IMR-90 (cell line): ENCODE data around the gene TAS1R1. TPM values are rescaled to one million over a fixed set of nuclear protein-coding genes. Genes with fewer than 3 reads are reported as not detected.

Source experiments
- ATAC-seq: fragments of 200-7000 bp; cut with Tn5 transposase; 2 replicates; pipeline ENCODE4 v1.9.1; 2020; ENCODE audit warnings: low read depth, mild to moderate bottlenecking, moderate library complexity
- BruUV-seq: library from RNA; stranded (reverse); fragments of 400-500 nt; replicated peaks from 2 replicates; lab custom pipeline; 2021; lab: Mats Ljungman, UMichigan
- CTCF ChIA-PET: fragments of 300-600 bp; formaldehyde crosslinking; extraction: SDS; loops from one replicate; lab custom pipeline; 2021; ENCODE audit warnings: antibody characterized with exemption; lab: Yijun Ruan, JAX
- POLR2A ChIA-PET: fragments of 300-600 bp; sonication (Branson Sonifier 250); formaldehyde crosslinking; loops from one replicate; lab custom pipeline; 2022; ENCODE audit warnings: antibody characterized with exemption; ENCODE audit not compliant: unreplicated experiment; lab: Charles Lee
- DNase-seq: peaks from one replicate; pipeline ENCODE4 v3.0.0; 2013
- H2AFZ ChIP-seq: replicated peaks from 2 replicates; pipeline ENCODE3; 2013; ENCODE audit warnings: low read length, mild to moderate bottlenecking; ENCODE audit not compliant: poor library complexity
- H2AK5ac ChIP-seq: 2 replicates; pipeline ENCODE4 v1.6.1; 2013; ENCODE audit warnings: low read depth, low read length, inconsistent platforms
- H2AK9ac ChIP-seq: replicated peaks from 2 replicates; pipeline ENCODE3; 2013; ENCODE audit warnings: mild to moderate bottlenecking, low read depth, low read length, moderate library complexity; ENCODE audit not compliant: poor library complexity
- H2BK120ac ChIP-seq: 2 replicates; pipeline ENCODE4 v1.6.1; 2013; ENCODE audit warnings: low read depth, low read length, inconsistent platforms
- H2BK15ac ChIP-seq: 3 replicates; pipeline ENCODE4 v1.6.1; 2013; ENCODE audit warnings: low read depth, low read length, inconsistent platforms
- H2BK20ac ChIP-seq: 2 replicates; pipeline ENCODE4 v1.6.1; 2013; ENCODE audit warnings: low read depth, mild to moderate bottlenecking, inconsistent platforms, low read length, moderate library complexity
- H2BK5ac ChIP-seq: 2 replicates; pipeline ENCODE4 v1.6.1; 2013; ENCODE audit warnings: mild to moderate bottlenecking, low read depth, low read length, inconsistent platforms; ENCODE audit not compliant: poor library complexity, severe bottlenecking
- H3K14ac ChIP-seq: replicated peaks from 2 replicates; pipeline ENCODE4 v1.6.1; 2013; ENCODE audit warnings: low read depth, low read length, inconsistent platforms
- H3K18ac ChIP-seq: 2 replicates; pipeline ENCODE4 v1.6.1; 2013; ENCODE audit warnings: low read depth, low read length, control low read depth
- H3K23ac ChIP-seq: 2 replicates; pipeline ENCODE4 v1.6.1; 2013; ENCODE audit warnings: low read depth, low read length, inconsistent platforms
- H3K27ac ChIP-seq: 2 replicates; pipeline ENCODE4 v1.5.1; 2013; ENCODE audit warnings: mild to moderate bottlenecking, control low read depth, low read length; ENCODE audit not compliant: insufficient read depth
- H3K27me3 ChIP-seq: 2 replicates; pipeline ENCODE4 v1.6.1; 2013; ENCODE audit warnings: low read length; ENCODE audit not compliant: control insufficient read depth, insufficient read depth
- H3K36me3 ChIP-seq: 2 replicates; pipeline ENCODE4 v1.6.1; 2013; ENCODE audit warnings: low read length, mixed read lengths; ENCODE audit not compliant: control insufficient read depth, insufficient read depth
- H3K4ac ChIP-seq: 2 replicates; pipeline ENCODE4 v1.6.1; 2013; ENCODE audit warnings: low read depth, low read length, inconsistent platforms
- H3K4me1 ChIP-seq: 2 replicates; pipeline ENCODE4 v1.6.1; 2013; ENCODE audit warnings: low read length, mixed read lengths; ENCODE audit not compliant: control insufficient read depth, insufficient read depth
- H3K4me2 ChIP-seq: 2 replicates; pipeline ENCODE4 v1.6.1; 2013; ENCODE audit warnings: low read depth, mild to moderate bottlenecking, control low read depth, low read length, moderate library complexity
- H3K4me3 ChIP-seq: 2 replicates; pipeline ENCODE4 v1.5.1; 2013; ENCODE audit warnings: low read depth, mild to moderate bottlenecking, control low read depth, low read length, moderate library complexity; ENCODE audit not compliant: insufficient read depth
- H3K56ac ChIP-seq: 2 replicates; pipeline ENCODE4 v1.6.1; 2013; ENCODE audit warnings: low read length, inconsistent platforms; ENCODE audit not compliant: insufficient read depth; ENCODE audit errors: extremely low read depth
- H3K79me1 ChIP-seq, 2 experiments: 2 replicates each; pipeline ENCODE4 v1.6.1; 2013; ENCODE audit warnings: low read length in 2 of 2, inconsistent platforms in 1 of 2, low read depth in 1 of 2
- H3K9ac ChIP-seq: 2 replicates; pipeline ENCODE4 v1.6.1; 2013; ENCODE audit warnings: low read depth, low read length, control low read depth
- H3K9me1 ChIP-seq: 2 replicates; pipeline ENCODE4 v1.6.1; 2013; ENCODE audit warnings: low read length, inconsistent platforms; ENCODE audit not compliant: insufficient read depth
- H3K9me3 ChIP-seq: 2 replicates; pipeline ENCODE4 v1.6.1; 2013; ENCODE audit warnings: low read length; ENCODE audit not compliant: control insufficient read depth, insufficient read depth
- H4K20me1 ChIP-seq: 2 replicates; pipeline ENCODE4 v1.6.1; 2013; ENCODE audit warnings: low read length, inconsistent platforms; ENCODE audit not compliant: insufficient read depth
- H4K5ac ChIP-seq: 2 replicates; pipeline ENCODE4 v1.6.1; 2013; ENCODE audit warnings: mild to moderate bottlenecking, low read depth, low read length, control low read depth
- H4K8ac ChIP-seq, 2 experiments: 2 replicates each; pipeline ENCODE4 v1.6.1; 2013; ENCODE audit warnings: low read depth in 2 of 2, low read length in 2 of 2, control low read depth in 1 of 2, inconsistent platforms in 1 of 2
- H4K91ac ChIP-seq: 2 replicates; pipeline ENCODE4 v1.6.1; 2013; ENCODE audit warnings: low read depth, low read length, inconsistent platforms; ENCODE audit not compliant: insufficient read depth
- BHLHE40 ChIP-seq: fragments of 150-350 bp; IDR thresholded peaks from 2 replicates; pipeline ENCODE4 v1.6.1; 2016; ENCODE audit warnings: mild to moderate bottlenecking, low read depth, low read length
- CEBPB ChIP-seq: IDR thresholded peaks from 2 replicates; pipeline ENCODE4 v1.6.1; 2012; ENCODE audit warnings: low read depth, low read length, improper control_type of control experiment
- CHD1 ChIP-seq: IDR thresholded peaks from 2 replicates; pipeline ENCODE4 v1.6.1; 2012; ENCODE audit warnings: low read depth, low read length, improper control_type of control experiment
- CTCF ChIP-seq: conservative IDR thresholded peaks from 2 replicates; pipeline ENCODE4 v1.5.1; 2012; ENCODE audit warnings: mild to moderate bottlenecking, low read depth, low read length, improper control_type of control experiment
- ELK1 ChIP-seq: fragments of 150-350 bp; IDR thresholded peaks from 2 replicates; pipeline ENCODE4 v1.6.1; 2016; ENCODE audit warnings: low read depth, mild to moderate bottlenecking, low read length, moderate library complexity, borderline replicate concordance
- FOS ChIP-seq: fragments of 150-350 bp; IDR thresholded peaks from 2 replicates; pipeline ENCODE4 v1.6.1; 2016; ENCODE audit warnings: low read depth, low read length
- MAFK ChIP-seq: IDR thresholded peaks from 2 replicates; pipeline ENCODE4 v1.6.1; 2012; ENCODE audit warnings: low read depth, low read length, improper control_type of control experiment
- MAZ ChIP-seq: IDR thresholded peaks from 2 replicates; pipeline ENCODE4 v1.6.1; 2012; ENCODE audit warnings: low read depth, mild to moderate bottlenecking, low read length, improper control_type of control experiment, moderate library complexity, borderline replicate concordance
- MXI1 ChIP-seq: IDR thresholded peaks from 2 replicates; pipeline ENCODE4 v1.6.1; 2012; ENCODE audit warnings: low read depth, mild to moderate bottlenecking, low read length, moderate library complexity, borderline replicate concordance
- NFE2L2 ChIP-seq: fragments of 150-350 bp; IDR thresholded peaks from 2 replicates; pipeline ENCODE4 v1.6.1; 2016; ENCODE audit warnings: low read depth, mild to moderate bottlenecking, low read length
- POLR2A ChIP-seq: IDR thresholded peaks from 2 replicates; pipeline ENCODE4 v1.6.1; 2012; ENCODE audit warnings: mild to moderate bottlenecking, low read depth, low read length
- RAD21 ChIP-seq: IDR thresholded peaks from 2 replicates; pipeline ENCODE4 v1.6.1; 2012; ENCODE audit warnings: low read length, improper control_type of control experiment
- RCOR1 ChIP-seq: IDR thresholded peaks from 2 replicates; pipeline ENCODE4 v1.6.1; 2012; ENCODE audit warnings: mild to moderate bottlenecking, low read length, improper control_type of control experiment; ENCODE audit not compliant: insufficient replicate concordance
- RFX5 ChIP-seq: IDR thresholded peaks from 2 replicates; pipeline ENCODE4 v1.8.0; 2012; ENCODE audit warnings: low read depth, mild to moderate bottlenecking, low read length, moderate library complexity
- SMC3 ChIP-seq: fragments of 150-350 bp; IDR thresholded peaks from 2 replicates; pipeline ENCODE4 v1.6.1; 2016; ENCODE audit warnings: low read depth, mild to moderate bottlenecking, antibody characterized with exemption, low read length, moderate library complexity
- WGBS, 2 experiments: methylation state at CpG; one replicate each; pipeline versions ENCODE4 v1.1.5 to v1.1.7; 2013; ENCODE audit warnings: missing lambda C conversion rate in 2 of 2; ENCODE audit not compliant: insufficient read length in 1 of 2; ENCODE audit errors: extremely low coverage in 2 of 2; 5-methylcytosine and 5-hydroxymethylcytosine counted together
- dilution Hi-C: fragments of 300-500 bp; cut with HindIII; formaldehyde crosslinking; loops from one replicate; pipeline ENCODE4 v1.14.3; 2018; ENCODE audit warnings: low sequenced_read_pairs; ENCODE audit not compliant: unreplicated experiment
- in situ Hi-C: fragments of 300-500 bp; cut with MboI; formaldehyde crosslinking; loops from 3 replicates; pipeline ENCODE4 v1.14.3; 2019; ENCODE audit warnings: low sequenced_read_pairs, inconsistent platforms, mixed read lengths
- intact Hi-C: fragments of 100-400 bp; cut with micrococcal nuclease; formaldehyde crosslinking; loops from 2 replicates; pipeline ENCODE4 v1.10.0; 2022
- polyA plus RNA-seq, 3 experiments: library from polyadenylated mRNA; depleted of rRNA; stranded (reverse); fragments of >200 nt; gene quantifications; 2 replicates each; pipeline ENCODE4 v1.2.3, GENCODE V29; 2012; ENCODE audit warnings: low replicate concordance in 1 of 3
- total RNA-seq: library from RNA; depleted of rRNA; stranded (reverse); fragments of >200 nt; gene quantifications from 2 replicates; pipeline ENCODE4 v1.2.3, GENCODE V29; 2012
- TF ChIP-seq, protein P1 (sequence below): fragments of 150-350 bp; IDR thresholded peaks from 2 replicates; pipeline ENCODE4 v1.6.1; 2017; ENCODE audit warnings: mild to moderate bottlenecking, antibody characterized with exemption, low read length, low read depth

Gene TAS1R1
- total and polyA plus RNA-seq, 2 of the 4 experiments (the other 2 are of a cell fraction) = 0.05 TPM; not detected in 1

DNA sequence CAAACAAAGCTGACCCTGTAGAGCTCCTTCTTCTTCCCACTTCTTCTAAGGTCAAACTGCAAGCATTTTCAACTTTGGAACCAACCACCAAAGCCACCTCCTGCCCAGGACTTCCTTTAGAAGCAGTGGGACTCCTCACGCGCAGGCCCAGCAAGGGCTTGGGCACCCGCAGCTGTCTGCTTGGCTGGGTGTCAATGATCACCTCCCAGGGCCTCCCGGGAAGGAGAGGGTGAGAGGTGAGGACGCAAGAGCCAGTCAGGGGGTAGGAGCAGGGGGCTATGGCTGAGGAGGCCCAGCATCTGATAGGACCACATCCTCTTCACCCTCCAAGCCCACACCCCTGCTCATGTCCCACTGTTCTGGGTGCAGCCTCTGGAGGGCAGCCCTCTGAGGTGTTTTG lies 37.3 kb downstream of the TAS1R1 start:
- Histone ChIP-seq H2AFZ (no peak overlapping the region), H3K4me2 (no peak overlapping the region), H4K91ac (no peak overlapping the region), H4K8ac (no peak overlapping the region), H3K4me1 (no peaks in the 10 kb centered on the region; the same call in 1 of the 2 replicates), H4K5ac (no peak overlapping the region), H3K9me3 (no peaks in the 10 kb centered on the region), H3K9me1 (no peaks in the 10 kb centered on the region), H2BK120ac (no peak overlapping the region), H2AK9ac (no peak overlapping the region), H2BK5ac (no peak overlapping the region), H3K27ac (no peak overlapping the region), H3K14ac (no peak overlapping the region), H3K18ac (no peak overlapping the region), H3K79me1 (peaks cover 8 to 79% of the 10 kb centered on the region in 2 experiments), H3K9ac (no peak overlapping the region), H3K4ac (no peak overlapping the region), H3K56ac (no peak overlapping the region), H3K36me3 (peaks cover 94% of the 10 kb centered on the region), H2BK15ac (no peak overlapping the region), H3K27me3 (no peaks in the 10 kb centered on the region), H3K23ac (no peak overlapping the region), H3K4me3 (no peak overlapping the region), H2AK5ac (no peak overlapping the region), H4K20me1 (peaks cover 78% of the 10 kb centered on the region), H2BK20ac (no peak overlapping the region)
- BruUV-seq = no TSS peak
- in situ Hi-C loops (no loop called here), dilution Hi-C loops (no loop called here), intact Hi-C loops (no loop called here)
- DNase-seq (no peak), ATAC-seq (no peak)
- ChIA-PET POLR2A (no interaction called here), CTCF (no interaction called here)
- no CpG with 5 or more reads among the region's 5 CpGs for WGBS, 2 experiments
- TF ChIP-seq POLR2A (no peak), CHD1 (no peak), RAD21 (no peak), MXI1 (no peak), BHLHE40 (no peak), ELK1 (no peak), CEBPB (no peak), RFX5 (no peak), MAFK (no peak), CTCF (no peak), NFE2L2 (no peak), MAZ (no peak), RCOR1 (no peak), FOS (no peak), SMC3 (no peak)
- TF ChIP-seq, protein P1, sequence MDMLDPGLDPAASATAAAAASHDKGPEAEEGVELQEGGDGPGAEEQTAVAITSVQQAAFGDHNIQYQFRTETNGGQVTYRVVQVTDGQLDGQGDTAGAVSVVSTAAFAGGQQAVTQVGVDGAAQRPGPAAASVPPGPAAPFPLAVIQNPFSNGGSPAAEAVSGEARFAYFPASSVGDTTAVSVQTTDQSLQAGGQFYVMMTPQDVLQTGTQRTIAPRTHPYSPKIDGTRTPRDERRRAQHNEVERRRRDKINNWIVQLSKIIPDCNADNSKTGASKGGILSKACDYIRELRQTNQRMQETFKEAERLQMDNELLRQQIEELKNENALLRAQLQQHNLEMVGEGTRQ = no peak
